SK-N-SH treated with all-trans-retinoic acid at 6 μM for 48 hours (cell line): ENCODE measurements around the gene AKAP8.
A peak's percentile ranks its signal among the peaks of the same experiment; 100 is the strongest.

Source experiments
- ATAC-seq: fragments of 200-7000 bp; cut with Tn5 transposase; 3 replicates; pipeline ENCODE4 v1.9.1; 2020; ENCODE audit warnings: mild to moderate bottlenecking, moderate library complexity
- ARNTL ChIP-seq: fragments of 450-650 bp; formaldehyde crosslinking; IDR thresholded peaks from 2 replicates; pipeline ENCODE4 v1.5.0; 2020; ENCODE audit warnings: low read depth, mild to moderate bottlenecking, moderate library complexity, borderline replicate concordance
- BACH2 ChIP-seq: fragments of 250-450 bp; sonication (Bioruptor Pico); IDR thresholded peaks from 2 replicates; pipeline ENCODE4 v1.9.0; 2021; ENCODE audit warnings: mild to moderate bottlenecking, borderline replicate concordance
- CSDC2 ChIP-seq: fragments of 250-450 bp; sonication (Bioruptor Pico); IDR thresholded peaks from 2 replicates; pipeline ENCODE4 v1.5.0; 2020; ENCODE audit warnings: mild to moderate bottlenecking, moderate library complexity
- ESRRG ChIP-seq: fragments of 250-450 bp; sonication (Bioruptor Pico); IDR thresholded peaks from 2 replicates; pipeline ENCODE4 v1.6.1; 2021; ENCODE audit warnings: mild to moderate bottlenecking
- GLIS3 ChIP-seq: fragments of 250-450 bp; sonication (Bioruptor Pico); IDR thresholded peaks from 2 replicates; pipeline ENCODE4 v1.5.0; 2020; ENCODE audit warnings: mild to moderate bottlenecking, moderate library complexity
- ISL1 ChIP-seq: fragments of 250-450 bp; sonication (Bioruptor Pico); IDR thresholded peaks from 2 replicates; pipeline ENCODE4 v2.1.2; 2022; ENCODE audit warnings: mild to moderate bottlenecking, moderate library complexity
- OSR1 ChIP-seq: fragments of 250-450 bp; sonication (Bioruptor Pico); IDR thresholded peaks from 2 replicates; pipeline ENCODE4 v1.8.0; 2022; ENCODE audit warnings: moderate library complexity, mild to moderate bottlenecking, inconsistent platforms
- PPARA ChIP-seq: fragments of 250-450 bp; sonication (Bioruptor Pico); IDR thresholded peaks from 2 replicates; pipeline ENCODE4 v1.5.0; 2020; ENCODE audit warnings: mild to moderate bottlenecking, borderline replicate concordance
- RARB ChIP-seq: fragments of 250-450 bp; sonication (Bioruptor Pico); IDR thresholded peaks from 2 replicates; pipeline ENCODE4 v1.8.0; 2021; ENCODE audit warnings: mild to moderate bottlenecking, moderate library complexity
- SNAI2 ChIP-seq: fragments of 250-450 bp; sonication (Bioruptor Pico); IDR thresholded peaks from 2 replicates; pipeline ENCODE4 v1.5.0; 2020; ENCODE audit warnings: mild to moderate bottlenecking, moderate library complexity
- TCF4 ChIP-seq: fragments of 250-450 bp; sonication (Bioruptor Pico); IDR thresholded peaks from 2 replicates; pipeline ENCODE4 v1.8.0; 2021; ENCODE audit warnings: mild to moderate bottlenecking, moderate library complexity, borderline replicate concordance
- TOX ChIP-seq: fragments of 250-450 bp; sonication (Bioruptor Pico); IDR thresholded peaks from 2 replicates; pipeline ENCODE4 v1.8.0; 2021; ENCODE audit warnings: mild to moderate bottlenecking, moderate library complexity, borderline replicate concordance
- ZC3H10 ChIP-seq: fragments of 250-450 bp; sonication (Bioruptor Pico); IDR thresholded peaks from 2 replicates; pipeline ENCODE4 v1.5.1; 2021; ENCODE audit warnings: mild to moderate bottlenecking, moderate library complexity
- ZFP3 ChIP-seq: fragments of 250-450 bp; sonication (Bioruptor Pico); IDR thresholded peaks from 2 replicates; pipeline ENCODE4 v1.5.0; 2020; ENCODE audit warnings: mild to moderate bottlenecking, moderate library complexity
- ZFP30 ChIP-seq: fragments of 450-650 bp; formaldehyde crosslinking; IDR thresholded peaks from 2 replicates; pipeline ENCODE4 v1.5.0; 2022; ENCODE audit warnings: mild to moderate bottlenecking, moderate library complexity
- ZNF565 ChIP-seq: fragments of 450-650 bp; formaldehyde crosslinking; conservative IDR thresholded peaks from 2 replicates; pipeline ENCODE4 v1.5.0; 2020; ENCODE audit warnings: low read depth, mild to moderate bottlenecking, moderate library complexity
- ZNF70 ChIP-seq: fragments of 450-650 bp; formaldehyde crosslinking; IDR thresholded peaks from 2 replicates; pipeline ENCODE4 v1.5.0; 2020; ENCODE audit warnings: mild to moderate bottlenecking, moderate library complexity
- ZNF8 ChIP-seq: fragments of 450-650 bp; formaldehyde crosslinking; IDR thresholded peaks from 2 replicates; pipeline ENCODE4 v1.5.0; 2020; ENCODE audit warnings: mild to moderate bottlenecking, moderate library complexity
- TF ChIP-seq, protein P1 (sequence below): fragments of 250-450 bp; sonication (Bioruptor Pico); IDR thresholded peaks from 2 replicates; pipeline ENCODE4 v1.8.0; 2021; ENCODE audit warnings: low read depth, mild to moderate bottlenecking, moderate library complexity, borderline replicate concordance
- TF ChIP-seq, protein P2 (sequence below): fragments of 250-450 bp; sonication (Bioruptor Pico); IDR thresholded peaks from 2 replicates; pipeline ENCODE4 v1.5.1; 2021; ENCODE audit warnings: mild to moderate bottlenecking, moderate library complexity
- TF ChIP-seq, protein P3 (sequence below): fragments of 250-450 bp; sonication (Bioruptor Pico); IDR thresholded peaks from 2 replicates; pipeline ENCODE4 v1.8.0; 2020; ENCODE audit warnings: mild to moderate bottlenecking, moderate library complexity, borderline replicate concordance
- TF ChIP-seq, protein P4 (sequence below): fragments of 250-450 bp; sonication (Bioruptor Pico); IDR thresholded peaks from 2 replicates; pipeline ENCODE4 v1.5.1; 2020; ENCODE audit warnings: low read depth, mild to moderate bottlenecking, moderate library complexity
- TF ChIP-seq, protein P5 (sequence below): fragments of 250-450 bp; sonication (Bioruptor Pico); IDR thresholded peaks from 2 replicates; pipeline ENCODE4 v1.5.0; 2020; ENCODE audit warnings: mild to moderate bottlenecking, moderate library complexity

The AKAP8 gene

DNA sequence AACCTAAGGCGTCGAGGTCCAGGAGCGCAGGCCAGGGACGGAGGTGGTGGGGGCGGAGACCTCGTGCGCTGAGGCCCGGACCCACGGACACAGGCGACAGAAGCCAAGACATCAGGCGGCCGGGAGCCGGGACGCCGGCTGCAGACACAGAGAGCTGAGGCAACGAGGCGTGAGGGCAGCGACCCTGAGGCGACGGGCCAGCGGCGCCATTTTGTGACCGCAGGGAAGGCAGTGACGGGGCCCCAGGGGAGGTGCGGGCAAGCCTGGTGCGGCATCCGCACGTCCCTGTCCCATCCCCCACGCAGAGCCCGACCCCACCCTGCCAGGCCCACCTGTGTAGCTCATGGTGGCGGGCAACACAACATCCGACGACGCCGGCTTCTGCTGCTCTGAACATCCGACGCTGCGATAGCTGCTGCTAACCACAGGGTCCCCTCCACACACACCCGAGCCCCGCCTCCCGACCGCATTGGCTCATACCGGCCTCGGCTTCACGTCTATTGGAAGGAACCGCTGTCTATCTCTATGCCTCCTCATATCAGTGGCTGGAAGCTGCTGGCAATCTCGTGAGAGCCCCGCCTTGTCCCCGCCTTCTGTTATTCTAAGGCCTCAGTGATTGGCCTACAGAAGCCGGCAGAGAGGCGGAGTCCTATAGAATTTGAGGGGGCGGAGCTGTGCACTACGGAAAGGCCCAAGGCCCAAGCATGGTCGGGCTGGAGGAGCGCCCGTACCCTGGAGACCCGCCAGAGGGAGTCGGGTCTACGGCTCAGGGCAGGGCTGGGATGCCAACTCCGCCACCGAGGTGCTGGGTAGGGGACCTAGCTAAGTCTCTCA is 39.2 kb upstream of the AKAP8 start, which contains the start of gene AKAP8L:
TSS of gene AKAP8L (minus strand) at position 410 of the 834 bp plus-strand sequence. CDS start at position 345, 65 bp downstream.
- ATAC-seq: peak; percentile 98
- TF ChIP-seq ARNTL (no peak), ISL1 (CRISPR knock-in tag) (no peak), ZFP30 (no peak), BACH2 (no peak), OSR1 (CRISPR knock-in tag) (no peak), ZFP3 (CRISPR knock-in tag) (no peak), GLIS3 (CRISPR knock-in tag) (no peak; the same call in 1 of the 2 replicates), ZNF565 (CRISPR knock-in tag) (no peak), RARB (CRISPR knock-in tag) (no peak), SNAI2 (CRISPR knock-in tag) (no peak), ZNF8 (no peak), ESRRG (CRISPR knock-in tag) (no peak), CSDC2 (CRISPR knock-in tag) (no peak), ZC3H10 (no peak), PPARA (CRISPR knock-in tag) (no peak), ZNF70 (no peak), TCF4 (no peak)
- TF ChIP-seq, protein P1, sequence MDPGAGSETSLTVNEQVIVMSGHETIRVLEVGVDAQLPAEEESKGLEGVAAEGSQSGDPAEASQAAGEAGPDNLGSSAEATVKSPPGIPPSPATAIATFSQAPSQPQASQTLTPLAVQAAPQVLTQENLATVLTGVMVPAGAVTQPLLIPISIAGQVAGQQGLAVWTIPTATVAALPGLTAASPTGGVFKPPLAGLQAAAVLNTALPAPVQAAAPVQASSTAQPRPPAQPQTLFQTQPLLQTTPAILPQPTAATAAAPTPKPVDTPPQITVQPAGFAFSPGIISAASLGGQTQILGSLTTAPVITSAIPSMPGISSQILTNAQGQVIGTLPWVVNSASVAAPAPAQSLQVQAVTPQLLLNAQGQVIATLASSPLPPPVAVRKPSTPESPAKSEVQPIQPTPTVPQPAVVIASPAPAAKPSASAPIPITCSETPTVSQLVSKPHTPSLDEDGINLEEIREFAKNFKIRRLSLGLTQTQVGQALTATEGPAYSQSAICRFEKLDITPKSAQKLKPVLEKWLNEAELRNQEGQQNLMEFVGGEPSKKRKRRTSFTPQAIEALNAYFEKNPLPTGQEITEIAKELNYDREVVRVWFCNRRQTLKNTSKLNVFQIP: no peak
- TF ChIP-seq, protein P2, sequence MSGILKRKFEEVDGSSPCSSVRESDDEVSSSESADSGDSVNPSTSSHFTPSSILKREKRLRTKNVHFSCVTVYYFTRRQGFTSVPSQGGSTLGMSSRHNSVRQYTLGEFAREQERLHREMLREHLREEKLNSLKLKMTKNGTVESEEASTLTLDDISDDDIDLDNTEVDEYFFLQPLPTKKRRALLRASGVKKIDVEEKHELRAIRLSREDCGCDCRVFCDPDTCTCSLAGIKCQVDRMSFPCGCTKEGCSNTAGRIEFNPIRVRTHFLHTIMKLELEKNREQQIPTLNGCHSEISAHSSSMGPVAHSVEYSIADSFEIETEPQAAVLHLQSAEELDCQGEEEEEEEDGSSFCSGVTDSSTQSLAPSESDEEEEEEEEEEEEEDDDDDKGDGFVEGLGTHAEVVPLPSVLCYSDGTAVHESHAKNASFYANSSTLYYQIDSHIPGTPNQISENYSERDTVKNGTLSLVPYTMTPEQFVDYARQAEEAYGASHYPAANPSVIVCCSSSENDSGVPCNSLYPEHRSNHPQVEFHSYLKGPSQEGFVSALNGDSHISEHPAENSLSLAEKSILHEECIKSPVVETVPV (CRISPR knock-in tag): no peak; the same call in 1 of the 2 replicates
- TF ChIP-seq, protein P3, sequence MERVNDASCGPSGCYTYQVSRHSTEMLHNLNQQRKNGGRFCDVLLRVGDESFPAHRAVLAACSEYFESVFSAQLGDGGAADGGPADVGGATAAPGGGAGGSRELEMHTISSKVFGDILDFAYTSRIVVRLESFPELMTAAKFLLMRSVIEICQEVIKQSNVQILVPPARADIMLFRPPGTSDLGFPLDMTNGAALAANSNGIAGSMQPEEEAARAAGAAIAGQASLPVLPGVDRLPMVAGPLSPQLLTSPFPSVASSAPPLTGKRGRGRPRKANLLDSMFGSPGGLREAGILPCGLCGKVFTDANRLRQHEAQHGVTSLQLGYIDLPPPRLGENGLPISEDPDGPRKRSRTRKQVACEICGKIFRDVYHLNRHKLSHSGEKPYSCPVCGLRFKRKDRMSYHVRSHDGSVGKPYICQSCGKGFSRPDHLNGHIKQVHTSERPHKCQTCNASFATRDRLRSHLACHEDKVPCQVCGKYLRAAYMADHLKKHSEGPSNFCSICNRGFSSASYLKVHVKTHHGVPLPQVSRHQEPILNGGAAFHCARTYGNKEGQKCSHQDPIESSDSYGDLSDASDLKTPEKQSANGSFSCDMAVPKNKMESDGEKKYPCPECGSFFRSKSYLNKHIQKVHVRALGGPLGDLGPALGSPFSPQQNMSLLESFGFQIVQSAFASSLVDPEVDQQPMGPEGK (CRISPR knock-in tag): no peak

DNA sequence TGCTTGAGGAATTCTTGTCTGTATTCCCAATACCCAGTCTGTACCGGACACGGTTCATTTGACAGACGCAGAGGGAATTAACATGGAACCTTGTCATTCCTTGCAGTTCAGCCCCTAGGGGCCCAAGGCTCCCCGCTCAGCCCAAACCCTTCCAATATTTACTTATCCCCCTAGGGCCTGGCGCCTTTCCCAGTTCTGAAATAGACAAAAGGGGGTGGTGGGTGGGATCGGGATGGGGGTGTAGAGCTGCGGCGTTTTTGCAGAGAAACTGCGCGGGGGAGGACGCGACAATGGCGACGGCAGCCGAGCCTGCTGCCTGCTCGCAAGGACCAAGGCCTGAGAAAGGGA is 38.6 kb upstream of the AKAP8 start:
- TF ChIP-seq GLIS3 (CRISPR knock-in tag) (no peak), ZFP3 (CRISPR knock-in tag) (no peak), TOX (CRISPR knock-in tag) (no peak), PPARA (CRISPR knock-in tag) (no peak), ZNF565 (CRISPR knock-in tag) (no peak), TCF4 (no peak), ZC3H10 (no peak), ZFP30 (no peak), ZNF8 (no peak), ESRRG (CRISPR knock-in tag) (no peak), ARNTL (no peak), ISL1 (CRISPR knock-in tag) (no peak)
- TF ChIP-seq, protein P4, sequence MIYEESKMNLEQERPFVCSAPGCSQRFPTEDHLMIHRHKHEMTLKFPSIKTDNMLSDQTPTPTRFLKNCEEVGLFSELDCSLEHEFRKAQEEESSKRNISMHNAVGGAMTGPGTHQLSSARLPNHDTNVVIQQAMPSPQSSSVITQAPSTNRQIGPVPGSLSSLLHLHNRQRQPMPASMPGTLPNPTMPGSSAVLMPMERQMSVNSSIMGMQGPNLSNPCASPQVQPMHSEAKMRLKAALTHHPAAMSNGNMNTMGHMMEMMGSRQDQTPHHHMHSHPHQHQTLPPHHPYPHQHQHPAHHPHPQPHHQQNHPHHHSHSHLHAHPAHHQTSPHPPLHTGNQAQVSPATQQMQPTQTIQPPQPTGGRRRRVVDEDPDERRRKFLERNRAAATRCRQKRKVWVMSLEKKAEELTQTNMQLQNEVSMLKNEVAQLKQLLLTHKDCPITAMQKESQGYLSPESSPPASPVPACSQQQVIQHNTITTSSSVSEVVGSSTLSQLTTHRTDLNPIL (CRISPR knock-in tag): no peak
- TF ChIP-seq, protein P1: no peak
- TF ChIP-seq, protein P3 (CRISPR knock-in tag): no peak
- TF ChIP-seq, protein P5, sequence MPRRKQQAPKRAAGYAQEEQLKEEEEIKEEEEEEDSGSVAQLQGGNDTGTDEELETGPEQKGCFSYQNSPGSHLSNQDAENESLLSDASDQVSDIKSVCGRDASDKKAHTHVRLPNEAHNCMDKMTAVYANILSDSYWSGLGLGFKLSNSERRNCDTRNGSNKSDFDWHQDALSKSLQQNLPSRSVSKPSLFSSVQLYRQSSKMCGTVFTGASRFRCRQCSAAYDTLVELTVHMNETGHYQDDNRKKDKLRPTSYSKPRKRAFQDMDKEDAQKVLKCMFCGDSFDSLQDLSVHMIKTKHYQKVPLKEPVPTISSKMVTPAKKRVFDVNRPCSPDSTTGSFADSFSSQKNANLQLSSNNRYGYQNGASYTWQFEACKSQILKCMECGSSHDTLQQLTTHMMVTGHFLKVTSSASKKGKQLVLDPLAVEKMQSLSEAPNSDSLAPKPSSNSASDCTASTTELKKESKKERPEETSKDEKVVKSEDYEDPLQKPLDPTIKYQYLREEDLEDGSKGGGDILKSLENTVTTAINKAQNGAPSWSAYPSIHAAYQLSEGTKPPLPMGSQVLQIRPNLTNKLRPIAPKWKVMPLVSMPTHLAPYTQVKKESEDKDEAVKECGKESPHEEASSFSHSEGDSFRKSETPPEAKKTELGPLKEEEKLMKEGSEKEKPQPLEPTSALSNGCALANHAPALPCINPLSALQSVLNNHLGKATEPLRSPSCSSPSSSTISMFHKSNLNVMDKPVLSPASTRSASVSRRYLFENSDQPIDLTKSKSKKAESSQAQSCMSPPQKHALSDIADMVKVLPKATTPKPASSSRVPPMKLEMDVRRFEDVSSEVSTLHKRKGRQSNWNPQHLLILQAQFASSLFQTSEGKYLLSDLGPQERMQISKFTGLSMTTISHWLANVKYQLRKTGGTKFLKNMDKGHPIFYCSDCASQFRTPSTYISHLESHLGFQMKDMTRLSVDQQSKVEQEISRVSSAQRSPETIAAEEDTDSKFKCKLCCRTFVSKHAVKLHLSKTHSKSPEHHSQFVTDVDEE (CRISPR knock-in tag): no peak
- peak; percentile 7; the same call in 2 of the 3 replicates for ATAC-seq
